ENCODE measurements around the gene THOP1.

THOP1 gene

GRCh38 chr19:2819540-2820111, 34.3 kb downstream of the THOP1 start, which contains the start of gene ZNF554:
TSS of gene ZNF554 (plus strand) at chr19:2819868. CDS start at chr19:2820072, 204 bp downstream.
- TF ChIP-seq CTCF (IDR thresholded peaks at IDR 0.05; ENCODE audit: unreplicated experiment in 3 of 3): peak; percentile 95 to 98 (median 96)
- H3K9me3 Mint-ChIP-seq: peaks cover 3% of the 10 kb centered on the region
- H3K4me3 Mint-ChIP-seq: peak within 1 kb of the TSS; percentile 92 to 96 (median 94)
- no peaks in the 10 kb centered on the region for H3K27me3 Mint-ChIP-seq (ENCODE audit: low read depth)
- H3K27ac Mint-ChIP-seq: peak within 1 kb of the TSS in 1 of 3 experiments; percentile 43
- no peaks in the 10 kb centered on the region for H3K4me1 Mint-ChIP-seq
- peaks cover 23% of the 10 kb centered on the region for H3K36me3 Mint-ChIP-seq (ENCODE audit: low read depth)

GRCh38 chr19:2820112-2820702, 34.9 kb downstream of the THOP1 start:
- H3K4me1 Mint-ChIP-seq: no peaks in the 10 kb centered on the region
- H3K4me3 Mint-ChIP-seq: peak overlapping the region; percentile 92 to 96 (median 94)
- H3K36me3 Mint-ChIP-seq (ENCODE audit: low read depth): peaks cover 29% of the 10 kb centered on the region
- no peaks in the 10 kb centered on the region for H3K27me3 Mint-ChIP-seq (ENCODE audit: low read depth)
- no peak for TF ChIP-seq CTCF (IDR thresholded peaks at IDR 0.05; ENCODE audit: unreplicated experiment in 3 of 3)
- peaks cover 5% of the 10 kb centered on the region for H3K9me3 Mint-ChIP-seq
- peak overlapping the region in 1 of 3 experiments; percentile 43 for H3K27ac Mint-ChIP-seq

DNA sequence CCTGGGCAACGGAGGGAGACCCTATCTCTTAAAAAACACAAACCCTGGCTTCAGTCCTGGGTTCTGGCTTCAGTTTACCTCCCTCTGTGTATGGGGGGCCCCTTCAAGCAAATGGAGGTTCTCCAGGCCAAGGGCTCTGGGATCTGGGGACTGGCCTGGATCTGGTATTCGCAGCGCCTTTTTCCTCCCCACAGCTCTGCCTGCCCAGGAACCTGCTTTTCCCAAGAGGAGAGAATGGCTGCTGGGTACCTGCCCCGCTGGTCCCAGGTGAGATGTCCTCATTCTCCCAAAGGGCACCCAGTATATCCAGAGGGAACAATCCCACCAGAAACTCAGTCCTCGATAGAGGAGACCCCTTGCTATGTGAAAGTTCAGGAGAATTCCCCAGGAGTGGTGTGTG, 37.5 kb downstream of the THOP1 start:
- Mint-ChIP-seq H3K27ac (no peak overlapping the region), H3K27me3 (ENCODE audit: low read depth) (no peaks in the 10 kb centered on the region), H3K9me3 (peaks cover 19% of the 10 kb centered on the region), H3K4me3 (peak overlapping the region in 1 of 3 experiments; percentile 38), H3K36me3 (ENCODE audit: low read depth) (peaks cover 52% of the 10 kb centered on the region), H3K4me1 (no peaks in the 10 kb centered on the region)
- TF ChIP-seq CTCF (IDR thresholded peaks at IDR 0.05; ENCODE audit: unreplicated experiment in 3 of 3): no peak

- peaks cover 27% of the 10 kb centered on the region for H3K9me3 Mint-ChIP-seq
- H3K4me1 Mint-ChIP-seq: no peaks in the 10 kb centered on the region
- H3K27me3 Mint-ChIP-seq (ENCODE audit: low read depth): no peaks in the 10 kb centered on the region
- TF ChIP-seq CTCF (IDR thresholded peaks at IDR 0.05; ENCODE audit: unreplicated experiment in 3 of 3): no peak
- no peak overlapping the region for H3K4me3 Mint-ChIP-seq
- H3K36me3 Mint-ChIP-seq (ENCODE audit: low read depth): peaks cover 60% of the 10 kb centered on the region
- H3K27ac Mint-ChIP-seq: no peak overlapping the region
Measured at GRCh38 chr19:2823646-2824045, 38.3 kb downstream of the THOP1 start.

- Mint-ChIP-seq H3K27me3 (ENCODE audit: low read depth) (no peaks in the 10 kb centered on the region), H3K27ac (no peak overlapping the region)
Measured at GRCh38 chr19:2824129-2824528, 38.8 kb downstream of the THOP1 start.

More at GRCh38 chr19:2824129-2824528, 38.8 kb downstream of the THOP1 start:
- Mint-ChIP-seq H3K36me3 (ENCODE audit: low read depth) (peaks cover 65% of the 10 kb centered on the region), H3K4me3 (peak overlapping the region in 2 of 3 experiments; percentile 21 to 23), H3K9me3 (peaks cover 30% of the 10 kb centered on the region), H3K4me1 (no peaks in the 10 kb centered on the region)
- no peak for TF ChIP-seq CTCF (IDR thresholded peaks at IDR 0.05; ENCODE audit: unreplicated experiment in 3 of 3)

All from nephron (organoid).